Activated CD4-positive, CD25-positive, alpha-beta regulatory T cell treated with anti-CD3 and anti-CD28 coated beads, Interleukin-2, amount 50 U/mL, for 16 hours (primary cell): ENCODE data around the gene DENND11.
A peak's percentile ranks its signal among the peaks of the same experiment; 100 is the strongest.
"Not testable (repeated sequence)": the region's sequence is repeated elsewhere in the genome, so short reads cannot be mapped to it uniquely, and the experiment has no call there.

ENCODE experiments used
- DNase-seq: peaks from one replicate; pipeline ENCODE4 v3.0.0-alpha.2; 2020; ENCODE audit warnings: low read depth, low spot score

Gene DENND11

DNA sequence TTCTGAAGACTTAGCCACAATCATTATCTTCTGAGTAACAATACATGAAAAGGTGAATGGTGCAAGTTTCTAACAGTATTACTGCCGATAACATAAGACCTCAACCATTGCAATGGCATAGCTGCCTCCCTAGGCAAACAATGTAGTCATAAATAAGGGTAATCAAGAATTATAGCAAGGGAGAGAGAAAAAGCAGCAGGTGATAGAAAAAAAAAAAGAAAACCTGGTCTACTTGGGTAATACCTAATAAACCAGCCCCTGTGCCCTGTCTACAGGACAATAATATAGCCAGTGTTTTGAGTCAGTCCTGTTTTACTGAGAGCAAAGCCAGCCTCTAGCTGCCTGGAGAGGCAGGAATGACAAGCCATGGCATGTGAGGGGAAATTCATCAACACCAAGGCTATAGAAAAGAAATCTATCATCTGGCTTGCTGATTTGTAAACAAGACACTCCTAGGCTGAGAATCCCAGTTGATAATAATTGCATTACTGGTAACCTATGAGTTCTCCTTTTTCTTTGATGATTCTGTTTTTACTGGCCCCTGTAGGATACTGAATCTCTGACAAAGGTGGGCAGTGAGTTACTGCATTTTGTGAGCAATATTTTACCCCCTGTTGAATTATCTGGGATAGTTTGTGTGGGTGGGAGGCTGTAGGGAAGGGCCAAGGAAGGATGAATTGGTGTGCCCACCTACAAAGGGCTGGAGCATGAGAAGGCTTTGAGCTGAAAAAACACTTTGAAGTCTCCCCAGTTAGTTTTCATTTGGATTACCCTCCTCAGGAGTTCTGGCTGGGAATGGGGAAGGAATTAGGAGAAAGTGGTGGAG is 4.5 kb upstream of the DENND11 start:
- DNase-seq, result no peak

DNA sequence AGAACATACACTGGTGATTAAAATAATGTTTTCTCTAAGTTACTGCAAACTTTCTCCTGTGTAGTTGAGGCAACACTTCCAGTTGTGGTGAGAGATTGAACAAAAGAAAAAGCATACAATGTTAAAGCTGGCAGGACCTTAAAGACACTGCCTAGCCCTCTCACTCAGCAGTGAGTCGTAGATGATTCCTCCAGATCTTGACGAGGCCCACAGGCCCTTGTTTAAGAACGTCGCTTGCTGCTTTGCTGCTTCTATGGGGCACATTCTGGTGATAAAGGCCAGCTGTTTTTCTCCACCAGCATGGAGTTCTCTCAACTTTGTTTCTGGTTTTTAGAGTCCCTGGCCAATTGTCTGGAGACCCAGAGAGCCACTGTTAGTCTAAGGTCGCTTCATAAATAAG is 2.8 kb upstream of the DENND11 start:
- no peak for DNase-seq

DNA sequence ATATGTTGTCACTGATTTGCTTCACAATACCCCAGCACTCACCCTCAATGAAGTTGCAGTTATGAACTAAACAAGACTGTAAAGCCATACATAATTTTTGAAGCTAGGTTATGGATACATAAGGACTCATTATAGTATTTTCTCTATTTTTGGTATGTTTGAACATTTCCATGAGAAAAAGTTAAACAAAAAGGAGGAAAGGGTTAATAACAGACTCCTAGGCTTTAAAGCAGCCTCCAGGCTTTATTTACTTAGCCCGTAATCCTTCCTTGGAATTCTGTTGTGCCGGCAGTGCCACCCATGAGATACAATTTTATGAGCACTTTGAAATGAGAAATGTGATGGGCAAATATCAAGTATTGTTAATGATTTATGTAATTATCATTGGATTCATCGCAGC is 2.1 kb upstream of the DENND11 start:
- DNase-seq, result no peak

DNA sequence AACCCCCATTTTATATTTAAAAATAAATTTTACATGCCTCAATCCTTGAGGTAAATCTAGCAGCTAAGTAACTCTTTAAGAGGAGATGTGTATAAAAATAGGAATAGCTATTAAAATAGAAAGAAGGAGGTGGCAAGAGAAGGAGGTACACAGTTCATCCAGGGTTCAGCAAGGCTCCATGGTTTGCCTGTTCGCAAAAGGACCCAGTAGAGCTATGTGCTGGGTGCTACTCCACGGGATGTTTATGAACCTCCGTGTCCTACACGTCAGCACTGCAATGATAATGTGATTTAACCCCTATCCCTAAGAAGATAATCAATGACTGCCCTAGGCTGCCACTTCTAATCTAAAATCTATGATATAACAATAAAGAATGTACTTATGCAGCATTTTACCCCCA is 926 bp upstream of the DENND11 start:
- no peak for DNase-seq

DNA sequence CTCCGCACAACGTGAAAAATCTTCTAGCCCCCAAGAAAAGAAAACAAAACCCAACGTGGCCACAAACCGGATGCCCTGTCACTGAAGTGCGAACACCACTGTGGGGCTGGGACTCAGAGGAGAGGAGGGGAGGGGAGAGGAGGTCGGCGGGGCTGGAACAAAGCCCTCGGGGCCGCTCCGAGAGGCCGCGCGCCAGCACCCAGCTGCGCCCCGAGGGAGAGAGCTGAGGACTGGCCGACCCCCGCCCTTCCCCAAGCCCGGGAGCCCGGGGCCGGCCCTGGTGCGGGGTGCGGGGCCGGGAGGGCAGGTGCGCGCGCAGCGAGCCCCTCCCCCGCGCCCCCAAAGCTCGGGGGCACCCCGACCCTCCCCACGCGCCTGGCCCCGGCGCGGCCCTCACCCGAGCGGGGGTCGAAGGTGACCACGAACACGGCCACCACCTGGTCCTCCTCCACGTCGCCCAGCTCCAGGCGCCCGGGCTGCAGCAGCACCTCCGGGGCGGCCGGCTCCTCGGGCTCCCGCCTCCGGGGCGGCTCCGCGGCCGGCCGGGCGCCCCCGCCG is 398 bp downstream of the DENND11 start:
- DNase-seq, result peak; percentile 53

DNA sequence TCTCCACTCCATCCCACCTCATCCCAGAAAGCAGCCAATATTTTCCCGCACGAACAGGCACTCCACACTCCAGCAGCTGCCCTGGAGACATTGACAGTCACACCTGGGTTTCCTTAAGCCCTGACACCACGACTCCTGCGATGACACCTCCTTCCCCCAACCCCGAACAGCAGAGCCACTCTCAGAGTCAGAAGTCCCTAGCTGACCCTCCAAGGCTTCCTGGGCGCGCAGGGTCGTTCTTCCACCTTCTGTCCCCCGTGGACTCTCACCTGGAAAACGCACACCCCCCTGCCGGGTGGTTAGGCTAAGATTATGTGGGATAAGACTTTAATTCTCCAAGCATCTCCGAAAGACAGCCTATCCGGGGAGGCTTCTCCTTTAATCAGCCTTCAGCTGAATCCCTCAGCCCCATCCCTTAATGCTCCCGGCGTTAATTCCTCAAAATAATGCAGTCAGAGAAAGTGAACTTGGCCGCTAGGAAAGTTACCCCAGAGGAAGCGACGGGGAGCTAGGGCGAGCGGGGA is 1.1 kb downstream of the DENND11 start:
- no peak for DNase-seq

DNA sequence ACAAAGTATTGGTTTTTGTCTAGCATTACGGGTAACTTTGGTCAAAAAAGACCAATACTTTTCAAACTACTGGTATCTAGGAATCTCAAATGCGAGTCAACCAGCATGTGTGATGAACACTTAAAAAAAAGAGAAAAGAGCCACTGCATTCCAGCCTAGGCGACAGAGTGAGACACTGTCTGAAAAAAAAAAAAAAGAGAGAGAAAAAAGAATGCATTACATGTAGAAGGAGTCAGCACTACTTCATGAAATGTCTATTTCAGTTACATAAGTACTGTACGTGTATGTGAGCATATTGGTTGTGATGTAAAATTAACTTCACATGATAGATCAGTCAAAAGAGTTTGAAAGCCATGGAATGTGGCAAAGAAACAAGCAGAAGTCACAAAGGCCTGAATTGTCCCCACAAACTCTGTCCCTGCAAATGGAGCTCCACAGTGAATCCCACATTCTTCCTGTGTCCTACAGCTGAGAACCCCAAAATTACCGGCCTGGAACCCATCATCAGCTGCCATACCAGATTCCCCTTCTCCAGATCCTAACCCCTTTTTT is 1.6 kb downstream of the DENND11 start:
- no peak for DNase-seq

DNA sequence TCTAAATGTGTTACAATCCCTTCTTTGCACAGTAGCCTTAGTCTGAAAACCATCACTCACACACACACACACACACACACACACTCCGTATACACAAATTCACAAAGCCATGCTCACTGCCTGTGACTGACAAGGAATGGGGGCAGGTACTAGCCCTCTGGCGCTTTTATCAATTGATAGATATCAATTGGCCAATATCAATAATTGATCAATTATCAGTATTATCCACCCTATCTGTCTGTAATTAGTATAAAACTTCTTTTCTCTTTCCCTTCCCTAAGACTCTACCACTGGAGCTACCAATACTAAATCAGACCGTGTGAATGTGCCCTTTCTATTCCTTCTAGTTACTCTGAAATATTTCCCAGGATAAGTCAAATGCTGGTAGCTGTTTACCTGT is 2.1 kb downstream of the DENND11 start:
- DNase-seq, result no peak

DNA sequence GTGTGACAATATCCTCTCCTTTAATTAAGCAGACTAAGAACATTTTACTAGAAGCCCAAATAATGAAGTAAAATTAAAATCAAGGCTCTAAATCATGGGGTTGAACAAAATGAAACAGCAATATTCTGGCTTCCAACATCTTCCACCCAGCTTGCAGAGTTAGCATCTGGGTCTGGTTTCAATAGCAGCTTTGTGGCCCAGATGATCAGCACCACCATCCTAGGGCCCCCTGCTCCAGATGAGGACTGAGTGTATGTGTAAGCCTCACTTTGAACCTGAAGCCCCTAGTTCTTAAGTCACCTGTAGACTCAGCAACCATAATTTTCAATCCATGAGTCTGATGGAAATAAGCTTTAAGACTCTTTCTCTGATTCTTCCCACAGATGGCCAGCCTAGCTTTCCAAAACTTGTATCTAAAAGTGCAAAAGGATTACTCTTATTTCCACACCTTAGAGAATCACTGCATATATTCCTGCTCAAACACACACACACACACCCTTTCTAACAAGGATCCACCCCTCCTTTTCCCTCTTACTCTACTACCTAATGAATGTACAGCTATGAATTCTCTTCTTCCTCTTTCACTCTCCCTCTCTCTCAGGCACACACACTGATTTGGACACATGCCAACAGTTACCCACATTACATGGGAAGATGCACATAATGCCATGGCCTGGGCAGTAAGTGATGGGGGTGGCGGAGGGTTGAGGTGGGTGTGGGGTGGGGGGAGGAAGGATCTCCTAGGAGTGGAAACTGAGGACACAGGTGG is 3.5 kb downstream of the DENND11 start:
- no peak for DNase-seq

DNA sequence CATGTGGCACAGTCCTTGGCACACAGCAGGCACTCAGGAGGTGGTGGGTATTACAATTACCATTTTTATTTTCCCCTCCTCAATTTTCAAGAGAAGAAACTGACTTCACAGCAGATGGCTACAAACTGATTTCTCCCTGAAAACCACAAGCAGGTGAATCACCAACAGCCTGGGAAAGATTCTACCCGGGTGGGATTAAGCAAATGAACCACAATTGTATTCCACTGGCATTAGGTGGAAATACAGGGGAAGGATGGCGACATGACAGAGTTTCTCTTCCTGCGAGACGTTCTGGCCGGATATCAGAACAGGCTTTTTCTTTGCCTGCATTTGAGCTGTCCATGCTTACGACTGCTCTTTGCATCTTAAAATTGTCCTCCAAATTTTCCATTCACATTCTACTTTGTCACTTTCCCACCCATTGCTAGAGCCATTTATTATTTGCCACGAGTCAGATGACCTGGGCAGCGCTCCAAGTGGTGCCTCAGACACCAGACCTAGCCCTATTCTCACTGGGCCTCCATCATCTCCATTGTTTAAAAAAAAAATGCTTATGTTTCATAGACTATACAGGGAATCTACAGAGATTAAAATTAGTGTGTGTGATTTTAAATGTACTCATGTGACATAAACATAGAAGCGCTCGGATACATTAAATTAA is 4.6 kb downstream of the DENND11 start:
- no peak for DNase-seq

DNA sequence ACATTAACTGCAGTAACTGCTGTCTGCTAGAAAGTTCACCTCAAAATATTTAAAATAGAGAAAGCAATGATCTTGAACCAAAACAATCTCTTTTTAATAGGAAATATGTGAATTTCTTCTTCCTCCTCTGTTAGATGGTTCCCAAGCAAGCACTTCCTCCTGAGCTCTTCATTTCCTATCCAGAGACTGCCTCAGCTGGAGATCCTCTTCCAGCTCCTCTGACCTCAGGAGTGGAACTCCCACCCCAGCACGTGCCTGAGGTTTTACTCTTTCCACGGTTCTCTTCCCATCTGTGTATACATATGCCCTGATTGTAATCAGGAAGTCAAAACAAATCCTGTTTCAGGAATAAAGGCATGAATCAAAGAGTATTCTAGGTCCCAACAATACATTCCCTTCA is 5.6 kb downstream of the DENND11 start:
- DNase-seq, result no peak

DNA sequence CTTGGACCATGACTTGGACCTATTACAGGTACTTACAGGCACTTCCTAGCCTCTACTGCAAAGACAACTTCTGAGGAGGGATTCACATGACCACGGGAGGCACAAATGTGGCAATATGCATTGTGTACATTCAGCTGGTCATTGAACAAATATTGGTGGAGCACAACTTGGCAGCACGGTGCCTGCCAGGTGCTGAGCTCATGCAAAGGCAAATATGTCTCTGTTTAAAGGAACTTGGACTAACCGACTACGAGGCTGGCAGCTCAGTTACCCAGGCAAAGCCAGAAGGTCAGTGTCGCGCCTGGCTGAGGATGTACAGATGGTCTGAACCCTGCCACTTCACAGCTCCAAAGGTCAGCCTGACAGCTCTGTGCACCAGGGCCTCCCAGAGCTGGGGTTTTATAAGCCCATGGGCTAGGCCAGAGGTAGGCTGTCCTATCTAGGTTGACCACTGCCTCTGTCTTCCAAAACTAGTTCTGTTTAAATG is 6.1 kb downstream of the DENND11 start:
- no peak for DNase-seq

DNA sequence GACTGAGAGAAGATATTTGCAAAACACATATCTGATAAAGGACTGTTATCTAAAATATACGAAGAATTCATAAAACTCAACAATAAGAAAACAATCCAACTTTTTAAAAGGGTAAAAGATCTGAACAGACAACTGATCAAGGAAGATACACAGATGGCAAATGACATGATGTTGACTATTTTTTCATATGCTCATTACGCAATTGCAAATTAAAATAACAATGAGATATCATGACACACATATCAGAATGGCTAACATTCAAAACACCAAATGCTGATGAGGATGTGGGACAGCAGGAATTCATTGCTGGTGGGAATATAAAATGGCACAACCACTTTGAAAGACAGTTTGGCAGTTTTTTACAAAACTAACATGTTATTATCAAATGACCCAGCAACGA is 8.9 kb downstream of the DENND11 start:
- DNase-seq, result no peak

DNA sequence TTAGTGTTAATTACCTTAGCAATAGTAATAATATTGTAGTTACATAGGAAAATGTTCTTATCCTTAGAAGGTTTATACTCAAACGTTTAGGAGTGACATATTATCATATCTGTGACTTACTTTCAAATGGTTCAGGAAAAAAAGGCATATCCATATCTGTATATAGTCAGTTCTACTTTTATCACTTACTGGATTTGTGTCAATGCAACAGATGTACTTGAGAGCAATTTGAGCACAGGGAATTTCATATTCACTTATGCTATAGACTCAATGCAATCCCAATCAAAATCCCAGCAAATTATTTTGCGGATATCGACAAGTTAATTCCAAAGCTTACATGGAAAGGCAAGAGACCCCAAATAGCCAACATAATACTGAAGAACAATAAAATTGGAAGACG is 10.0 kb downstream of the DENND11 start:
- no peak for DNase-seq

DNA sequence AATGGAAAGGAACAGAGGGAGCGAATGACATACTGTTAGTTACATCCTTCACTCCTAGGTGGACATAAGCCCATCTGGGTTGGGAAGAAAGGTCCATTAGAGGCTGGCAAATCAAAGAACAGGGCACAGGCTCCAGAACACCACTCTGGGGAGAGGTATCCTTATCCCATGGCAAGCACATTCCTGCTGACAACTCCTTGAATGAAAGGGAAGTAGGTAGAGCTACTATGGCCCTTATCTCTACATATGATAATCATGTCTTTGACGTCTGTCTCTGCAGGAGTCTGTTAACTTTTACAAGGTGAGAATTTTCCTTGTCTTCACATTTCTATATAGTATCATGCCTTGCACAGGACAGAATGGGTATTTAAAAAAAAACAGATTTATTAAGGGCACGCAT is 10.4 kb downstream of the DENND11 start:
- no peak for DNase-seq

DNA sequence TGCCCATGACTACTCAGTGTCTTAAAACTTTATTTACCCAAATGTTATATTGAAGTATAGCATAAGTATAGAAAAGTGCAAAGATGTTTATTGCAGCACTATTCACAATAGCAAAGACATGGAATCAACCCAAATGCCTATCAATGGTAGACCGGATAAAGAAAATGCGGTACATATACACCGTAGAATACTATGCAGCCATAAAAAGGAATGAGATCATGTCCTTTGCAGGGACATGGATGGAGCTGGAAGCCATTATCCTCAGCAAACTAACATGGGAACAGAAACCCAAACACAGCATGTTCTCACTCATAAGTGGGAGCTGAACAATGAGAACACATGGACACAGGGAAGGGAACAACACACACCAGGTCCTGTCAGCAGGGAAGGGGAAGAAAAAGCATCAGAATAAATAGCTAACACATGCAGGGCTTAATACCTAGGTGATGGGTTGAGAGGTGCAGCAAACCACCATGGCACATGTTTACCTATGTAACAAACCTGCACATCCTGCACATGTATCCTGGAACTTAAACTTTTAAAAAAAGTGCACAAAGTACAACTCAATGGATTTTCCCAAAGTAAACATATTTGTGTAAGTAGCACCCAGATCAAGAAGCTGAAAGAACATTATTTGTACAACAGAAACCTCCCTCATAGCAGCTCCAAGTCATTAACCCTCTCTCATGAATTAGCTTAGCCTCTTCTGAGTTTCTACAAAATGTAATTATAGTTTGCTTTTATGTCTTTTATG is 12.7 kb downstream of the DENND11 start:
- DNase-seq, result not testable (repeated sequence)

DNA sequence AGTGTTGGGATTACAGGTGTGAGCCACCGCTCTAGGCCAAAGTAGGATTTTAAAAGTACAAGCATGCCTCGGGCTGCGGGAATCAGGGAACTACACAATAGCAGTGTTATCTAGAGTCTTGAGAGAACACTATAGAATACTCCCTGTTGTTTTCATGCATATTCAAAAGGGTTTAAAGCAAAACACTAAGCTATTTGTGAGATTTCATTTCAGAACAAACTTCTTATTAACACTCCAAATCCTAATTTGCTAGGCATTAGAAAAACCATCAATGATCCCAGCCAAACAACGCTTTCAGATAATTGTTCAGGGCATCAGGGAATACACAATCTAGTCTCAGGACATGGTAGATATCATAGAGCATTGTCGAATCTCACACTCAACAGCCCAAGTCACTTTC is 13.9 kb downstream of the DENND11 start:
- DNase-seq, result no peak

DNA sequence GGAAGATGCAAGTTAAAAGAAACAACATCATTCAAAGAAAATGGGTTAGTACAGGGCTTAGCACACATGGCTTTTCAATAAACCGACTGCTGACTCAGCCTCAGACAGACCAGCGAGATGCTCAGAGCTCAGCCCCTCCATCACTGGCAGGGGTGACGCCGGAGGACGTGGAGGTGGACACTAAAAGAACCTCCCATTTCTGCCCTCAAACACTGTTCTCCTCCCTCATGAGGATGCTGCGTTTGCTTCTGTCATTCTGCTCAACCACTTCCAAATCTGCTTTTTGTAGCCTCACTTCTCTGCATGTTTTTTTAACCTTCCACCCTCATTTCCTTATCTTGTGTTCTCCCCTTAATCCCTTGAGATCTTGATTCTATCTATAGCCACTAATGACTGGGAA is 15.3 kb downstream of the DENND11 start:
- no peak for DNase-seq

DNA sequence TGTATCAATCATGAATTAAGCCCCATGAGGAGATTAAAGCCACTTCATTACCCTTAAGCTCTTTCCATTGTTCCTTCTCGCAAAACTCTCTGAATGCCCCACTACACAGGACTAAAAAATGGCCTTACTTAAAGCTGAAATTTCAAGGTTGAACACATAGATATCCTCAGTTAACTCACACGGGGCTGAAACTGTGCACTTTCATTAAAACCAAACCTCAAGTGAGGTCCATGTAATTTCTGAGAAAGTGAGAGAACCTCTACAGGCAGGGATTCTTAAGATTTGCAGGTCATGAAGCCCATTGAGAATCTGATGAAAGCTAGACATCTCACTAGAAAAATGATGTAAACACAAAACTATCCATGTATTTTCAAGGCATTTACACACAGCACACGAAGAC is 15.9 kb downstream of the DENND11 start:
- no peak for DNase-seq

DNA sequence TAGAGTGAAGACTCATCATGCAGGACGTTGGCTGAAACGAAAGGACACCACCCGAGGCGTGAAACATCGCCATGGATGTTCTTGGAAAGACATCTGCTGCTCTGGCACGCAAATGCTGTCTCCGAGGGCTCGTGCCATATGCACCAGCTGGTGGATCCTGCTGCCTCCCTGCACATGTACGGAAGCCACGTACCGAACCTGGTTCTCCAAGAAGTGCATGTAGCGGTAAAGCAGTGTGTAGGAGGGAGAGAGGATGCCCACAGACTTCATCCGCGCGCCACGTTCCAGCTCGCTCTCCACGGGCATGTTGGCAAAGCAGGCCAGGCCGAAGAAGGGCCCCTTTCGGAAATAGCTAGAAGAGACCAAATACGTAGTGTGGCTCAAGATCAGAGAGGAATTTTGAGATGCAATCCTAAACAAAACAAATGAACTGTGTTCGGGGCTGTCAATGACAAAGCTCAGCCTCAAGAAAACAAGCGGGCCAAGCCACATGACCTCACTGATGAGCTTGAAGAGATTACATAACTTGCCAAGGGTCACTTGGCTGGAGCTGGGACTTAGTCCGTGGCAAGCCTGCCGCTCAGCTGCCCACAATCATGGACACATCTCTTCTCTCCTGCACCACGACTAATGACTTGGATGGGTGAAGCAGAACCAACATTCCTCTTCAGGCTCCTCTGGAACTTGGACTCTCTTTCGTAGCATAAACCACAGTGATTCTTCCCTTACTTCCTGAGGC is 16.5 kb downstream of the DENND11 start:
- no peak for DNase-seq
